Effector memory CD4-positive, alpha-beta T cell (primary cell): ENCODE data around the gene ANKK1.

ENCODE experiments used
- DNase-seq, 3 donors: peaks; one replicate each; pipeline ENCODE4 v3.0.0-alpha.2; 2020
- H3K27ac ChIP-seq: 2 replicates; pipeline ENCODE4 v1.7.0; 2013; ENCODE audit warnings: mild to moderate bottlenecking, low read length, moderate library complexity; ENCODE audit not compliant: insufficient read depth, poor library complexity, severe bottlenecking
- H3K27me3 ChIP-seq: replicated peaks from 2 replicates; pipeline ENCODE4 v1.7.0; 2013; ENCODE audit warnings: mild to moderate bottlenecking, low read length; ENCODE audit not compliant: insufficient read depth, control insufficient read depth, poor library complexity, severe bottlenecking
- H3K36me3 ChIP-seq: 2 replicates; pipeline ENCODE4 v1.7.0; 2013; ENCODE audit warnings: mild to moderate bottlenecking, low read length, moderate library complexity; ENCODE audit not compliant: control insufficient read depth, insufficient read depth
- H3K4me1 ChIP-seq: 2 replicates; pipeline ENCODE4 v1.7.0; 2013; ENCODE audit warnings: low read length, mild to moderate bottlenecking; ENCODE audit not compliant: control insufficient read depth, insufficient read depth, poor library complexity, severe bottlenecking
- H3K4me3 ChIP-seq: 2 replicates; pipeline ENCODE4 v1.7.0; 2013; ENCODE audit warnings: low read length, low read depth, mild to moderate bottlenecking; ENCODE audit not compliant: insufficient read depth, poor library complexity, severe bottlenecking
- H3K9me3 ChIP-seq: 2 replicates; pipeline ENCODE4 v1.7.0; 2013; ENCODE audit warnings: mild to moderate bottlenecking, low read length, moderate library complexity; ENCODE audit not compliant: control insufficient read depth

The ANKK1 gene

DNA sequence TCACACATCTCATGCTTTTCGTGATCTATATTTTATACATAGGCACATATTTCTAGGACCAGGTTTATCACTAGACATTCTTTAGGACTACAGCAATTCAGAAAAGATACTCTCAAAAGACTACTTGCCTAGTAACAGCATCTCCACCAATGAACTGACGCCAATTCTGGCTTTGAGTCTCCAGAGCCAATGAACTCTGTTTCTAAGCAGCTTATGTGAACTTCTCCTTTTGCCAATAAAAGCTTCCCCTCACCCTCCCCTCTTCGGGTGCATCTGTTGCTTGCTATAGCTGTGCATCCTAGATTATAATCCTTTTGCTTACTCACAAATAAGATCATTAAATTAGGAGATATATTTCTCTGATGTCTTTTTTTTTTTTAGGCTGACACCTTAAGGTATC lies 11.4 kb upstream of the ANKK1 start:
- no peaks in the 10 kb centered on the region for H3K27me3 ChIP-seq
- DNase-seq: no peak
- no peaks in the 10 kb centered on the region for H3K9me3 ChIP-seq
- no peak overlapping the region for H3K4me3 ChIP-seq
- H3K27ac ChIP-seq: no peak overlapping the region
- no peaks in the 10 kb centered on the region for H3K4me1 ChIP-seq
- no peaks in the 10 kb centered on the region for H3K36me3 ChIP-seq

DNA sequence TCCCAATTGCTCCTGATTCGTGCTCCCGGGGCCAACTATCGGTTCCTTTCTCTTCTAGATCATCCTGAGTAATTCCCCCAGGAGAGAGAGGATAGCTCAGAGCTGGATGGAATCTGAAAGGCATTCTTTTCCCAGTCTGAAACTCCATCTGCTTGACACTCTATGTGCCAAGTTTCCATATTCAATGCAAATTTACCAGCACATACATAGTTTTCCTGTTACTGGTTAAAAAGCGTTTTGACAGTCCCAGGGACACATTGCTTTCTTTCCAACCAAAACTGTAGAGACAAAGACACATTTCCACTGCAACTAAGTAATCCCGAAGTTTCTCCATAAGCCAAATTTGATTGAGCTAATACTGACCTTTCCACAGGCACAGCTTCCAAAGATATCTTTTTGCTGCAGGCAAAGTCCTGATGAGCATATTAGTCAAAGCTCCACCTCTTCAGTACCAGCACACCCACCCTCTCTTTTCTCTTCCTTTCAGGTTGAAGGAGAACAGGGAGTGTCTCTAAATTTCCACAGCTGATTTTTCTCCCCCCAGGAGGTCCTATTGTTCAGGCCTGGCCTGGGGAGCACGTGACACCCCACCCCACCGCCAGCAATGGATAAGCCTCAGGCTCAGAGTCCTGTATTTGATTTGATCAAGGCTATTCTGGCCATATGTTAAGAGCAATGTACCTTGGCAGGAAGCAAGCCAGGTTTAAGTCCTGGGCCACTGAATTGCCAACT lies 9.7 kb upstream of the ANKK1 start:
- Histone ChIP-seq H3K4me1 (no peaks in the 10 kb centered on the region), H3K4me3 (no peak overlapping the region), H3K9me3 (no peaks in the 10 kb centered on the region), H3K27ac (no peak overlapping the region), H3K27me3 (no peaks in the 10 kb centered on the region), H3K36me3 (no peaks in the 10 kb centered on the region)
- no peak for DNase-seq

DNA sequence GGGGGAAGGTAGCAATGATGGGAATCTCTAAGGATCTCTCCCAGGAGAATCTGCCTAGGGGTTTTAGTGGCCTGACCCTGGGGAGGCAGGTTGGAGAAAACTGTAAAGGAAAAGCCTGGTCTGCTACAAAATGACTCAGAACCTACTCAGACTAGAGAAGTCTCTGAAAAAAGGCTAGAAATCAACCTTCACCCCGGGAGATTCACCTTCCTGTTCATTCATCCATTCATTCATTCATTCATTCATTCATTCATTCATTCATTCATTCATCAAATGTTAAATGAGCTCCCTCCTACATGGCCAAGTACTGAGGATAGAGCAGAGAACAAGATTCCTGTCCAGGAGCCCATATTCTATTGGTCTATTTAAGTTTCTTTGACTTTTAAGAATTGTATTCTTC lies 8.9 kb upstream of the ANKK1 start:
- no peak for DNase-seq
- H3K36me3 ChIP-seq: no peaks in the 10 kb centered on the region
- H3K4me3 ChIP-seq: no peak overlapping the region
- H3K27ac ChIP-seq: no peak overlapping the region
- no peaks in the 10 kb centered on the region for H3K27me3 ChIP-seq
- H3K9me3 ChIP-seq: no peaks in the 10 kb centered on the region
- H3K4me1 ChIP-seq: no peaks in the 10 kb centered on the region

DNA sequence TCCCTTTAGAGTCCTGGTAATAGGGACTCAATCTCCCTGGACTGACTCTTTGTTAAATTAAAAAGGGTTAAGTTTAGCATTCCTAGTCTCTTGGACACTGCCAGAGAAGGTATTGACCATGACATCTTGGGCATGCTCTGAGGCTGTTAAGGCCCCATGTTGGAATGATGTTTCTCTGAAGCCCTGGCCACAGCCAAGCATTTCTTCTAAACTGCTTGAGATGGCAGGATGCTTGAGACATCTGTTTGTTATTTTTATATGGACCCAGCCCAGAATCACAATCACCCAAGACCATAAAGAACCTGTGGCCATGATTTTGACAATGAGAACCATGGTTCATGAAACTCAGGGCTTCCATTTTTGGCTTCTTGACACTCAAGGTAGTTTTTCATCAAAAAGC lies 5.5 kb upstream of the ANKK1 start:
- no peaks in the 10 kb centered on the region for H3K27me3 ChIP-seq
- no peak overlapping the region for H3K4me3 ChIP-seq
- no peaks in the 10 kb centered on the region for H3K9me3 ChIP-seq
- DNase-seq: no peak
- H3K36me3 ChIP-seq: no peaks in the 10 kb centered on the region
- no peaks in the 10 kb centered on the region for H3K4me1 ChIP-seq
- H3K27ac ChIP-seq: no peak overlapping the region

DNA sequence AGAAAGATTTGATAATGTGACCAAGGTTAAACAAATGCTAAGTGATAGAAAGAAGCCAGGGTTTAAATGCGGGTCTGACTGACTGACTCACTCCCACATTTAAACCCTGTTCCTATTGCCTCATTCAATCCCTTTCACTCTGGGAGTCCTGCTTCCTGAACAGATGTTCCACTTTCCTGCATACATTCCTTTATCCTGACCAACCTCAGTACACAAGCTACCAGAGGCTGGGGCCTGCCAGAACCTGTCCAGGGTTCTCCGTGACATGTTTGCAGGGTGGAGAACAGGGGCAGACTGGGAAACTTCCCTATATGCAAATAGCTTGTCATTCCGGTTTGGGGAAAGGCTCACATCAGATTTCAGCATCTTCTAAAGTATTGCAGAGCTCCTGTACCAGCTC lies 3.0 kb upstream of the ANKK1 start:
- Histone ChIP-seq H3K4me3 (no peak overlapping the region), H3K27ac (no peak overlapping the region), H3K4me1 (peaks cover 4% of the 10 kb centered on the region), H3K27me3 (peaks cover 4% of the 10 kb centered on the region), H3K36me3 (no peaks in the 10 kb centered on the region), H3K9me3 (no peaks in the 10 kb centered on the region)
- DNase-seq: no peak

DNA sequence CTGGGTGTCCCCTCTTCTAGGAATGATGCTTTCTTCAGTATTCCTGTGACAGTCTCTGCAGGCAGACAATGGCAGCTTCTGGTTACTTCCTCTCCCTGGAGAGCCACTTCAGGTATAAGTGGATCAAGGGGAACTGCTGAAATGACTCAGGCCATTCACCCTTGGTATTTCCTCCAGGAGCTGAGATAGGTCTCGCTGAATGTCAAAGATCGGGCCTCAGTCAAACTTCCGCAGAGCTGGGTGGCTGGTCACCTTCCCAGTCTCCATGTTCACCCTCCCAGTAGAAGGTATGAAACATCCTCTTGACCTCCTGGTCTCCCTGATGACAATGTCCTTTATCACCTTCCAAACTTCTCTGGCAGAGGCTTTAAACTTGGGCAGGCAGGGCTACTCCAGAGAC lies 1.8 kb upstream of the ANKK1 start:
- no peak for DNase-seq
- Histone ChIP-seq H3K27ac (no peak overlapping the region), H3K4me1 (peaks cover 4% of the 10 kb centered on the region), H3K4me3 (no peak overlapping the region), H3K36me3 (no peaks in the 10 kb centered on the region), H3K27me3 (peaks cover 4% of the 10 kb centered on the region), H3K9me3 (no peaks in the 10 kb centered on the region)

DNA sequence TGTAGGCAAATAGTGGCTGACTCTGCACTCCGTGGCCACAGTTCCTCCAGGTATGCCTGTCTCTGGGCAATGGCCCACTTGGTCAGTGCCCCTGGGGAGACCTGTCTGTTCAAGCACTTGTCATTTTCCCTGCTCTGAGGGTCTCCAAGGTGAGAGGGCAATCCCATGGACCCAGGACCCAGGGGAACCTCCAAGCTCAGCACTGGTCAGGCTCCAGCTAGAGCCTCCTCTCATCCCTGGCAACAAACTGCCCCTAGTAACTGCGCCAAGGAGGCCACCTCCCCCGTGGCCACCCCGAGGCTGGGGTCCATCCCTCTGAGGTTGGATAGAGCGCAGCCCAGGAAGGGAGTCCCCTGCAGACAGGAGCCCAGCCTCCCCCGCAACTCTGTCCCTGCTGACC lies 713 bp upstream of the ANKK1 start:
- H3K9me3 ChIP-seq: no peaks in the 10 kb centered on the region
- no peak for DNase-seq
- H3K36me3 ChIP-seq: no peaks in the 10 kb centered on the region
- no peak overlapping the region for H3K4me3 ChIP-seq
- peaks cover 4% of the 10 kb centered on the region for H3K4me1 ChIP-seq
- peaks cover 4% of the 10 kb centered on the region for H3K27me3 ChIP-seq
- H3K27ac ChIP-seq: no peak overlapping the region

DNA sequence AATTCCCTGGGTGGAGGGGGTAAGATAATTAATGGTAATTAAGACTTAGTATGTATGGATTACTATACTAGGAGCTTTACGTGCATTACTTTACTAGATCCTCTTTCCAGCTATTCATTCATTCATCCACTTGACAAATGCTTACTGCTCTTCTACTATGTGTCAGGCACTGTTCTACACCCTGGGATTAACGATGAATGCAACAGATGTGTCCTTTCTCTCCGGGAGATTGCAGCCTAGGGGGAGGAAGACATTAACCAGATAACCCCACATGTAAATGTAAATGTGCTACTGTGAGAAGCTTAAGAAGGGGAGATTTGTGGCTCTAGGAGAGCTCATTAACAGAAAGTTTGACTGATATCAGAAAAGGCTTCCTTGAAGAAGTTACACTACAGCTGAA lies 1.7 kb downstream of the ANKK1 start:
- H3K9me3 ChIP-seq: no peaks in the 10 kb centered on the region
- DNase-seq: no peak
- no peak overlapping the region for H3K4me3 ChIP-seq
- H3K27me3 ChIP-seq: peaks cover 4% of the 10 kb centered on the region
- no peak overlapping the region for H3K27ac ChIP-seq
- H3K4me1 ChIP-seq: peaks cover 4% of the 10 kb centered on the region
- H3K36me3 ChIP-seq: no peaks in the 10 kb centered on the region

DNA sequence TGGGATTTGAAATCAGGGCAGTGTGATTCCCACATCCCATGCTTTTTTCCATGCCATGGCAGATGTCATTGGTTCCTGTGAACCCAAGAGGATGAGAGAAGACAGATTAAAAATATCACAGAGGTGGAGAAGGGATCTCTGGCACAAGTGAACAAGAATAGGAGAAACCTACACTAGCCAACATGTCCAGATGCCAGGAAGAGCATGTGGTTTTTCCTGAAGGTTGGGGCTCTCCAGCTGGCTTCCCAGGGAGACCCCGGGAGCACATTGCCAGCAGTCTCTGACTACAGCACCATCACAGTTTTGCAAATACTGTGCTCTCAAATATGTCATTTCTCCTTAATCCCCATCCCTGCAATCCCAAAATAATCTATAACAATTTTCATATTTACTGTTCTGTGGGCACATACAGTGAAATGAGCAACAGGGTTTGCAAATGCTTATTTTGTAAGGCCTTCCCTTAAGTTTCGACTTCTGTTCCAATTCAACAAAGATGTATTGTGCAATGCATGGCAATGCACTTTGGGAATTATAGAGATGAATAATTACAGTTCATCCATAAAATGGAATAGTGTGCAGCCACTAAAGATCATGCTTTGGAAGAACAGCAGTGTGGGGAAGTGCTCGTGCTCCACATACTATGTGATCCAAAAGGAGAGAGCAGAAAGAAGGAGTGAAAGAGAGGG lies 4.8 kb downstream of the ANKK1 start:
- H3K4me3 ChIP-seq: no peak overlapping the region
- no peak for DNase-seq
- no peaks in the 10 kb centered on the region for H3K36me3 ChIP-seq
- no peak overlapping the region for H3K27ac ChIP-seq
- peaks cover 3% of the 10 kb centered on the region for H3K4me1 ChIP-seq
- peaks cover 4% of the 10 kb centered on the region for H3K27me3 ChIP-seq
- H3K9me3 ChIP-seq: no peaks in the 10 kb centered on the region

DNA sequence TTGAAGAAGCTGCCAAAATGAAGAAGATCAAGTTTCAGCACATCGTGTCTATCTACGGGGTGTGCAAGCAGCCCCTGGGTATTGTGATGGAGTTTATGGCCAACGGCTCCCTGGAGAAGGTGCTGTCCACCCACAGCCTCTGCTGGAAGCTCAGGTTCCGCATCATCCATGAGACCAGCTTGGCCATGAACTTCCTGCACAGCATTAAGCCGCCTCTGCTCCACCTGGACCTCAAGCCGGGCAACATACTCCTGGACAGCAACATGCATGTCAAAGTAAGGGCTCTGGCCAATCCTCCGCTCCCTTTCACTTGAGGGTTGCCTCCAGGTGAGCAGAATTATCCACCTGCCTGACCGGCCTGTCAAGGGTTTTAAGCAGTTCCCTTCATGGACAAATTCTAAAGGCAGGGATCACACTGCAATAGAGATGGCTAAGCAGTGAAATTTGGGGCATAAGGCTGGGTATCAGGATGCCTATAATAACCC lies 6.0 kb downstream of the ANKK1 start:
- no peak for DNase-seq
- Histone ChIP-seq H3K36me3 (no peaks in the 10 kb centered on the region), H3K9me3 (no peaks in the 10 kb centered on the region), H3K4me1 (no peaks in the 10 kb centered on the region), H3K4me3 (no peak overlapping the region), H3K27ac (no peak overlapping the region), H3K27me3 (no peaks in the 10 kb centered on the region)
